H1 (cell line): ENCODE results near the gene SMOC2. TPM values are rescaled to one million over a fixed set of nuclear protein-coding genes. Genes with fewer than 3 reads are reported as not detected.

Experiments used
- CTCF ChIA-PET: fragments of 300-600 bp; sonication (Branson Sonifier 250); formaldehyde crosslinking; loops from one replicate; lab custom pipeline; 2021; ENCODE audit not compliant: partially characterized antibody; lab: Charles Lee
- POLR2A ChIA-PET: fragments of 300-600 bp; sonication (Branson Sonifier 250); formaldehyde crosslinking; loops from one replicate; lab custom pipeline; 2021; ENCODE audit warnings: inconsistent platforms; ENCODE audit not compliant: partially characterized antibody; lab: Charles Lee
- DNase-seq, 2 experiments: peaks; one replicate each; pipeline versions ENCODE4 v3.0.0 to v3.0.0-alpha.2; 2010 to 2022; ENCODE audit warnings: low spot score in 2 of 2, low read depth in 1 of 2, mixed read lengths in 1 of 2
- FAIRE-seq: peaks from 2 replicates; lab custom pipeline; 2011; peaks lifted over from hg19 to GRCh38; lab: Jason Lieb, UNC
- H2AFZ ChIP-seq: 2 replicates; pipeline ENCODE4 v1.8.1; 2012; ENCODE audit warnings: low read length, inconsistent platforms
- H2AK5ac ChIP-seq: 2 replicates; pipeline ENCODE4 v1.6.1; 2013; ENCODE audit warnings: low read depth, low read length
- H2BK120ac ChIP-seq: replicated peaks from 2 replicates; pipeline ENCODE3; 2013; ENCODE audit warnings: low read depth, low read length, inconsistent platforms
- H2BK12ac ChIP-seq: 2 replicates; pipeline ENCODE4 v1.6.1; 2013; ENCODE audit warnings: low read depth, low read length
- H2BK15ac ChIP-seq: 2 replicates; pipeline ENCODE4 v1.6.1; 2013; ENCODE audit warnings: low read length
- H2BK20ac ChIP-seq: 2 replicates; pipeline ENCODE4 v1.6.1; 2013; ENCODE audit warnings: low read length
- H2BK5ac ChIP-seq: 2 replicates; pipeline ENCODE4 v1.6.1; 2013; ENCODE audit warnings: low read depth, low read length
- H3K14ac ChIP-seq: 2 replicates; pipeline ENCODE4 v1.6.1; 2013; ENCODE audit warnings: inconsistent platforms; ENCODE audit not compliant: insufficient read length
- H3K18ac ChIP-seq: 2 replicates; pipeline ENCODE4 v1.6.1; 2013; ENCODE audit warnings: low read length; ENCODE audit errors: extremely low read depth
- H3K23ac ChIP-seq: 2 replicates; pipeline ENCODE4 v1.6.1; 2013; ENCODE audit warnings: inconsistent platforms; ENCODE audit not compliant: insufficient read length
- H3K23me2 ChIP-seq: 2 replicates; pipeline ENCODE4 v1.6.1; 2013; ENCODE audit warnings: low read depth, low read length
- H3K27ac ChIP-seq: 2 replicates; pipeline ENCODE4 v1.6.1; 2011; ENCODE audit warnings: low read depth, low read length, inconsistent platforms
- H3K27me3 ChIP-seq, 4 experiments: replicated peaks in 1 of 4; 1 replicate in 1 of 4; 2 replicates in 3 of 4; pipeline versions ENCODE4 v1.6.1 to v1.8.1; 2011 to 2013; ENCODE audit warnings: low read length in 3 of 4, mild to moderate bottlenecking in 3 of 4, inconsistent platforms in 2 of 4, mixed read lengths in 2 of 4, moderate library complexity in 1 of 4; ENCODE audit not compliant: control insufficient read depth in 3 of 4, insufficient read depth in 3 of 4; ENCODE audit errors: extremely low read depth in 1 of 4
- H3K36me3 ChIP-seq, 4 experiments: 2 replicates each; pipeline versions ENCODE4 v1.6.1 to v1.8.1; 2011 to 2013; ENCODE audit warnings: mild to moderate bottlenecking in 4 of 4, low read length in 3 of 4, moderate library complexity in 2 of 4, control low read depth in 1 of 4, inconsistent platforms in 1 of 4; ENCODE audit not compliant: insufficient read depth in 4 of 4, control insufficient read depth in 2 of 4
- H3K4ac ChIP-seq: replicated peaks from 2 replicates; pipeline ENCODE3; 2013; ENCODE audit warnings: low read length, low read depth, mixed read lengths, inconsistent platforms; ENCODE audit not compliant: insufficient read length
- H3K4me1 ChIP-seq, 4 experiments: replicated peaks in 1 of 4; 1 replicate in 1 of 4; 2 replicates in 3 of 4; pipeline versions ENCODE4 v1.6.1 to v1.8.1; 2011 to 2013; ENCODE audit warnings: low read length in 3 of 4, inconsistent platforms in 2 of 4, mixed read lengths in 1 of 4; ENCODE audit not compliant: insufficient read depth in 4 of 4, control insufficient read depth in 3 of 4
- H3K4me2 ChIP-seq, 2 experiments: 2 replicates each; pipeline versions ENCODE4 v1.6.1 to v1.8.1; 2011 to 2013; ENCODE audit warnings: low read depth in 2 of 2, low read length in 2 of 2, control low read depth in 1 of 2, inconsistent platforms in 1 of 2, mild to moderate bottlenecking in 1 of 2; ENCODE audit not compliant: insufficient read depth in 1 of 2
- H3K4me3 ChIP-seq, 4 experiments: fragments of 200-600, 300-600 bp in 1 of 4; sonication (generic), shearing (Covaris generic), sonication (Bioruptor Twin) in 1 of 4; 2 replicates each; pipeline versions ENCODE4 v1.5.1 to v1.8.1; 2011 to 2016; ENCODE audit warnings: low read length in 4 of 4, low read depth in 3 of 4, control low read depth in 2 of 4, inconsistent platforms in 2 of 4, mild to moderate bottlenecking in 2 of 4, mixed read lengths in 1 of 4, moderate library complexity in 1 of 4; ENCODE audit not compliant: insufficient read depth in 2 of 4; ENCODE audit errors: extremely low read depth in 1 of 4
- H3K56ac ChIP-seq: replicated peaks from 2 replicates; pipeline ENCODE3; 2013; ENCODE audit warnings: low read depth, mild to moderate bottlenecking, mixed read lengths, low read length, inconsistent platforms; ENCODE audit not compliant: insufficient read length
- H3K79me1 ChIP-seq: 2 replicates; pipeline ENCODE4 v1.6.1; 2013; ENCODE audit warnings: low read depth, low read length, control low read depth
- H3K79me2 ChIP-seq, 2 experiments: 2 replicates each; pipeline versions ENCODE4 v1.6.1 to v1.8.1; 2012 to 2013; ENCODE audit warnings: low read length in 2 of 2, mild to moderate bottlenecking in 2 of 2, inconsistent platforms in 1 of 2; ENCODE audit not compliant: insufficient read depth in 2 of 2, control insufficient read depth in 1 of 2
- H3K9ac ChIP-seq, 4 experiments: replicated peaks in 1 of 4; 1 replicate in 1 of 4; 2 replicates in 3 of 4; pipeline versions ENCODE4 v1.6.1 to v1.8.1; 2011 to 2013; ENCODE audit warnings: low read depth in 3 of 4, low read length in 3 of 4, control low read depth in 2 of 4, mild to moderate bottlenecking in 2 of 4, moderate library complexity in 2 of 4, inconsistent platforms in 1 of 4; ENCODE audit errors: extremely low read depth in 1 of 4
- H3K9me3 ChIP-seq, 2 experiments: 2 replicates each; pipeline versions ENCODE4 v1.6.1 to v1.8.1; 2012 to 2013; ENCODE audit warnings: mild to moderate bottlenecking in 2 of 2, moderate library complexity in 2 of 2, control low read depth in 1 of 2, inconsistent platforms in 1 of 2, low read depth in 1 of 2, low read length in 1 of 2, mixed read lengths in 1 of 2; ENCODE audit not compliant: insufficient read depth in 2 of 2
- H4K20me1 ChIP-seq, 2 experiments: replicated peaks in 1 of 2; 2 replicates each; pipeline versions ENCODE3 to v1.8.1; 2011 to 2013; ENCODE audit warnings: inconsistent platforms in 2 of 2, low read length in 2 of 2, mild to moderate bottlenecking in 1 of 2; ENCODE audit not compliant: insufficient read depth in 2 of 2, control insufficient read depth in 1 of 2
- H4K5ac ChIP-seq: 2 replicates; pipeline ENCODE4 v1.6.1; 2013; ENCODE audit warnings: low read length, low read depth, mixed read lengths, inconsistent platforms; ENCODE audit not compliant: insufficient read length
- H4K8ac ChIP-seq: 2 replicates; pipeline ENCODE4 v1.8.0; 2013; ENCODE audit warnings: mild to moderate bottlenecking, moderate library complexity, low read length, inconsistent platforms; ENCODE audit not compliant: insufficient read depth; ENCODE audit errors: extremely low read depth
- H4K91ac ChIP-seq: replicated peaks from 2 replicates; pipeline ENCODE3; 2013; ENCODE audit warnings: low read length, mixed read lengths, inconsistent platforms; ENCODE audit not compliant: insufficient read length
- FOSL1 ChIP-seq: IDR thresholded peaks from 2 replicates; pipeline ENCODE4 v1.6.1; 2011; ENCODE audit warnings: mild to moderate bottlenecking, low read depth, low read length, moderate library complexity; ENCODE audit not compliant: insufficient read depth
- WGBS, 2 experiments: shearing (Covaris generic) in 1 of 2; methylation state at CpG; one replicate each; pipeline versions ENCODE4 v1.1.6 to v1.1.7; 2013 to 2015; ENCODE audit warnings: low lambda C conversion rate in 2 of 2, mixed read lengths in 2 of 2, inconsistent platforms in 1 of 2, low coverage in 1 of 2, missing lambda C conversion rate in 1 of 2; ENCODE audit not compliant: insufficient replicate concordance in 2 of 2, insufficient coverage in 1 of 2, insufficient read length in 1 of 2; ENCODE audit errors: extremely low coverage in 1 of 2, missing lambda C conversion rate in 1 of 2; 5-methylcytosine and 5-hydroxymethylcytosine counted together
- polyA plus RNA-seq, 7 experiments: library from polyadenylated mRNA; depleted of rRNA in 3 of 7; stranded (reverse) in 5 of 7; unstranded in 2 of 7; fragments of >200 nt in 5 of 7; fragments of 200-250 nt in 2 of 7; gene quantifications; 1 replicate in 5 of 7; 2 replicates in 1 of 7; 4 replicates in 1 of 7; pipeline versions ENCODE4 v1.2.1 to v1.2.3, GENCODE V29; 2011 to 2013; ENCODE audit warnings: missing spikeins in 2 of 7, mixed read lengths in 2 of 7
- total RNA-seq: library from RNA; stranded (reverse); fragmentation: NEBNext Ultra II Directional; extraction: Animal tissue kit (Norgen Biotek cat#: 25700); gene quantifications from 2 replicates; pipeline ENCODE4 v1.2.1, GENCODE V29; 2021

The SMOC2 gene
- total and polyA plus RNA-seq, 2 of the 8 experiments (the other 6 are each of a cell fraction or from before 2014, with no cell fraction given) = 7.7 to 8.5 TPM

- Histone ChIP-seq H3K4me3 (no peak overlapping the region), H4K91ac (no peak overlapping the region), H3K14ac (no peak overlapping the region), H4K8ac (no peak overlapping the region; the same call in 1 of the 2 replicates), H3K23ac (no peak overlapping the region), H3K4me2 (no peak overlapping the region), H3K9me3 (no peaks in the 10 kb centered on the region; a peak in 1 of 4 replicates), H2BK12ac (no peak overlapping the region), H2AFZ (no peak overlapping the region), H2BK5ac (no peak overlapping the region), H3K18ac (no peak overlapping the region), H3K36me3 (no peaks in the 10 kb centered on the region), H4K5ac (no peak overlapping the region), H3K23me2 (no peaks in the 10 kb centered on the region), H3K79me2 (no peaks in the 10 kb centered on the region), H3K56ac (no peak overlapping the region), H3K4ac (no peak overlapping the region), H2BK120ac (no peak overlapping the region), H2AK5ac (no peak overlapping the region), H3K27me3 (no peaks in the 10 kb centered on the region), H2BK15ac (no peak overlapping the region), H3K9ac (no peak overlapping the region), H3K4me1 (peaks cover 0 to 9% (median 4%) of the 10 kb centered on the region in 4 experiments; a peak in 5 of 7 replicates), H3K27ac (no peak overlapping the region), H2BK20ac (no peak overlapping the region), H4K20me1 (no peaks in the 10 kb centered on the region), H3K79me1 (no peaks in the 10 kb centered on the region)
- DNase-seq = no peak
- CTCF ChIA-PET = interaction anchor here (1.2 kb wide), 2 partner anchors 50 to 104 kb away, joined by 3 read pairs; no protein-coding TSS in a partner anchor
- WGBS, 2 experiments = 87% methylated on average over 7 of the region's 8 CpGs; no CpG with 5 or more reads in 1 of the 2 experiments
- POLR2A ChIA-PET = interaction anchor here (0.6 kb wide), 1 partner anchor 37 kb away, joined by 4 read pairs; no protein-coding TSS in a partner anchor
- FAIRE-seq = no peak
- no peak for TF ChIP-seq FOSL1
Observed at GRCh38 chr6:168501561-168501960, 60.6 kb downstream of the SMOC2 start.
